NCI-H2196 (cell line): Measurements from ENCODE around the gene SIKE1.
A peak's percentile ranks its signal among the peaks of the same experiment; 100 is the strongest.
"Not testable (repeated sequence)": the region's sequence is repeated elsewhere in the genome, so short reads cannot be mapped to it uniquely, and the experiment has no call there.

Source experiments
- DNase-seq: peaks from one replicate; lab custom pipeline; 2025; ENCODE audit not compliant: unreplicated experiment; lab: John Stamatoyannopoulos, UW

SIKE1 gene

DNA sequence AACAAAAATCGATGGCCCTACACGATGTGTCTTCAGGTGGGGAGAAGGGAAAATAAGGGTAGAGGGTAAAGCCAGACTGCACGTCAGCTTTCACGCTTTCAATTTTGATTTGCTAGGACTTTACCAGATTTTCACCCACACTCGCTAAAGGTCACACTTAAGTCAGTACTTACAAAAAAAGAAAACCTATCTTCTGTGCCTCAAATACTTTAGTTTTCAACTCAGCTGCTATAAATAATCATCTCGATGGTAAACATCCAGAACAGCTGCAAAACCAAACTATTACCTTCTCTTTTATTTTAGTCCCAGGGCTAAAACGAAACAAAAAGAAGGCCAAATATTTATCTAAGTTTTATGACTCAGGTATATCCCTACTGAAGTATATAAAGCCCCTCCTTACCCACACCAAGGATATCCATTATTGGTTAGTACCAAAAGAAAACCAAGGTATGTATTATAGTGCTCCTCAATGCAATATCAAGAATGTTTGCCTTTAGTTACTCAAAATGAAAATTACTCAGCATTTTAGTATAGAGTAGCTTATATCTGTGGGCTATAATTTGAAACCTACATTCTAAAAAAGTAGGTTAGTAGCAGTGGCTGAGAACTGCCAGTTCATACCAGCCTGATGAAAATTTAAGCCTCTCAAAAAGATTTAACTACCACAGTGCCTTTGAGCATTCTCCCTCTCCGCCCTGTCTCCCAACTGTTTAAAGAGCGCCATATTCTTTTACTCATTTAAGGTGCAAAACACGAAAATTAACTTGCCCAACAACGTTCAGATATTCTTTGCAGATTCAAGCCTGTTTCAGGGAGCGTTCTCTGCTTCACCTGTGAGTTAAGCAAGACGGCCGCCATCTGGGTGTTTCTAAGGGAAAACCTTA lies 24.2 kb downstream of the SIKE1 start:
- no peak for DNase-seq

- DNase-seq, result no peak
These were observed 25.2 kb downstream of the SIKE1 start for GRCh38 chr1:114755006-114755931.

DNA sequence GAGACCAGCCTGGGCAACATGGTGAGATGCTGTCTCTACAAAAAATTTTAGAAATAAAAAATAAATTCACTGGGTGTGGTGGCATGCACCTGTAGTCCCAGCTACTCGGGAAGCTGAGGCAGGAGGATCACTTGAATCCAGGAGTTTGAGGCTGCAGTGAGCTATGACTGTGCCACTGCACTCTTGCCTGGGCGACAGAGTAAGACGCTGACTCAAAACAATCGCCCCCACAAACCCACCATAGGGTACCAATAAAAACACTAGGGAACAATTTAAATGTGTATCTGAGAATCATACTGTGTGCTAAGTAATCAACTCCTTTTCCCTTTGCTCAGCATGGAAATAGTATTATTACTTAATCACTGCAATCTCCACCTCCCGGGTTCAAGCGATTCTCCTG lies 26.8 kb downstream of the SIKE1 start:
- not testable (repeated sequence) for DNase-seq

DNA sequence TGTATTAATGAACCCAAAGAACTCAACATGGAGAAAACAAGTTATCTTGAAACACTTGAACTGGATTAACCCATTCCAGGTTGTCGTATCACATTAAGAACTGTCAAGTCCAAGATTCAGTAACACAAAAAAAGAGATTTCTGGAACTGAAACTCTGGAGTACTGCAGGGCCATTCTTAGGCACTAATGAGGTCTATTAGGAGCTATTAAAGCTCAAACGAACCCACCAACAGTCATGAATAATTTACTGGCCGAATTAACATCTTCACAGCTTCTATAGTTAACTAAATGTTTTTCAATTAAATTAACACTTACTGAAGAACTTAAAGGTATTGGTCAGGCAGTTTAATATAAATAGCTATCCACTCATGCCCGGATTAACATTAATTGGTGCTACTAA lies 27.3 kb downstream of the SIKE1 start:
- DNase-seq, result no peak

DNA sequence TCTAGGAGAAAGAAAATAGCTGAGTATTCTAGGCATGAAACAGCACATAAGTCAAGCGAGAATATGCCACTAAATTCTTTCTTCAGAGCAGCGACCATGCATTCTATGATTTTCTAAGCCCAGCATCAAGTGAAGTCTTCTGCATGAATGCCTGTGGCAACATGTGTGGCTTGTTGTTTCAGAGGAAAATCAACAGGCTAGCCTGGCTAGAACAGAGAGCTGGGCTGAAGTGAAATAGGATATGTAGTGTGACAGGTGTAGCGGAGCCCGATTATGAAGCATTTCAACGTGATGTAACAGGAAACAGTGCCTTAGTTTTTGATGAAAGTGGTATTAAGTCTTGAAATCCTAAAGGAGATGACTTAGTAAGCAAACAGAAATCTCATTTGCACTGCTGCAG lies 29.7 kb downstream of the SIKE1 start:
- peak; percentile 66 for DNase-seq

GRCh38 chr1:114749835-114750234 lies 30.6 kb downstream of the SIKE1 start:
- DNase-seq, result no peak

DNA sequence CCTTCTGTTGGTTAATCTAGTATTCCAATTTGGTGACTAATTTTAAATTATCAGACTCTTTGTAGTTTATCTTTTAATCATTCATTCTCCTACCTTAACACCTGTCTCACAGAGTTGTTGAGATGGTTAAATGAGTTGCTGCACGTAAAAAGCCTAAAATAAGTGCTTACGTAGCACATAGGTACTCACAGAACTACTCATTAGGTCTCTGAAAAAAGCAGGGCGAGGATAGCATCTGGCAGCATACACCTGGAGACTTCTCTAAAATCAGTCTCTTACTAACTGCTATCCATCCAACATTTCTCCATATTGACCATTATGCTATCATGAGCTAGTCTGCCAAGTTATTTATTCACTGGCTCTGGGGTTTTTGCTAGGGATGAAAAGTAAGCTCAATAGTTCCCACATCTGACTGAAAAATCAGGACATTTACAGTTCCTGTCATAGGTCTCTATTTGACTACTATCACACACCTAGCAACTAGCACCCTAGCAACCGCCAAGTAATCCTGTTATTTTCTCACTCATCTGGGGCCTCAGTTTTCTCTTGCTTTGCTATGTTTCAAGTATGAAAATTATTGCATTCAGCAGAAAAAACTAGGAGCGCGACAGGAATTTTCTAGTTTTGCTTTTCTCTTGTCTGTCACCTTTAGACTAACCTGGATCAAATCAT lies 33.9 kb downstream of the SIKE1 start:
- DNase-seq, result no peak

- DNase-seq, result no peak
These were observed 35.2 kb downstream of the SIKE1 start for GRCh38 chr1:114745291-114745690.

DNA sequence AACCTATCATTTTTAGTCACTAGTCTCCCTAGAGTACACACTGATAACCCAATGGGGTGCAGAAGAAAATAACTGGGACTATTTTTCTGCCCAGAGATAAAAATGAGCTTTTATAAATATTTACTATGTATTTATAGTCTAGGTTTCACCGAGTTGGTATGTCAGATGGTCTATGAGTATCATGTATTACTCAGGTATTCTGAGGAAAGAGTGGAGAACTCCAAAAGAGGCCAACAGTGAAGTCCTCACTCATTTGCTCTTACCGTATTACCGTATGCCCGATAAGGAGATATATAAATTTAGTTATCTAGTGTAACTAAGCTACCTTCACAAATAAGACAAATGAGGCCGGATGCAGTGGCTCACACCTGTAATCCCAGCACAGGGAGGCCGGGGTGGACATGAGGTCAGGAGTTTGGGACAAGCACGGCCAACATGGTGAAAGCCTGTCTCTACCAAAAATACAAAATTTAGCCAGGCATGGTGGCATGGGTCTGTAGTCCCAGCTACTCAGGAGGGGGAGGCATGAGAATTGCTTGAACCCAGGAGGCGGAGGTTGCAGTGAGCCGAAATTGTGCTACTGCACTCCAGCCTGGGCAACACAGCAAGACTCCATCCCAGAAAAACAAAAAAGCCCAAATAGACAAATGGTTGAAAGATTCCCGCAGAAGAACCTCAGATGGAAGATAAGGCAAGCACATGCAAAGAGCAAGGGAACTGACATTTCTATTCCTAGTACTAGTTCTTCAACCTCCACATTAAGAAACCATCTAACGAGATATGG lies 38.3 kb downstream of the SIKE1 start:
- DNase-seq, result no peak

- DNase-seq, result no peak
These were observed 40.2 kb downstream of the SIKE1 start for GRCh38 chr1:114740331-114740730.

GRCh38 chr1:114737314-114737849 lies 43.1 kb downstream of the SIKE1 start:
- DNase-seq, result no peak

- DNase-seq, result no peak
These were observed 45.0 kb downstream of the SIKE1 start for GRCh38 chr1:114735479-114735878.

DNA sequence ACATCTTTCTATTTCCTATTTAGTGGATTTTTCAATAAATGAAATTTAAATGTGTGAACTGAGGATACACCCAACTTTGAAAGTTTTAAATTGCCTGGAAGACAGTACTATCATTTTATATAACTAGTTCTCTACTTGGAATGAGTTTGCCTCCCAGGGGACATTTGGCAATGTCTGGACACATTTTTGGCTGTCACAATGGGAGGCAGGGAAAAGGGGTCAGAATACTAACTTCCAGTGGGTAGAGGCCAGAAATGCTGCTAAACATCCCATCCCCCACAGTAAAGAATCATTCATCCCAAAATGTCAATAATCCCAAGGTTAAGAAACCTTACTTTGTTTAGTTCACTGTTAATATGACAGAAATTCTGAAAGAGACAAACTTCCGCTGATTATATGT lies 50.7 kb downstream of the SIKE1 start:
- DNase-seq, result no peak

DNA sequence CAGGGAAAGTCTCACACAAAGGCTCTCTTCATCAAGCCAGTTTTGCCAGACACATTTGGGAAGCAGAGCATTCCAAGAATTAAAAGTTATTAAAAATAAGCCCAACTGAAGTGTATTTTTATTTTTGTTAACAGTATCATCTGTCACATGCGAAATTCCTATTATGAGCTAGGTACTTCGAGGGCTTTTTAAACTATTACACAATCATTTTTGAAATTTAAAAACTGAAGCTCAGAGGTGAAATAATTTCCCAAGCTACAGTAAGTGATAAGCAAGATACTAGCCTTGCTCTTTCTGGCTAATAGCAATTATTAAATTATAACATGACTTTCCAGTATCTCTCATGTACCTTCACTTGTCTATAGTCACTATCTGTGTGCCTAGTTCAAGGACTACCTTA lies 51.9 kb downstream of the SIKE1 start:
- no peak for DNase-seq

- no peak for DNase-seq
These were observed 55.3 kb downstream of the SIKE1 start for GRCh38 chr1:114725230-114725629.

DNA sequence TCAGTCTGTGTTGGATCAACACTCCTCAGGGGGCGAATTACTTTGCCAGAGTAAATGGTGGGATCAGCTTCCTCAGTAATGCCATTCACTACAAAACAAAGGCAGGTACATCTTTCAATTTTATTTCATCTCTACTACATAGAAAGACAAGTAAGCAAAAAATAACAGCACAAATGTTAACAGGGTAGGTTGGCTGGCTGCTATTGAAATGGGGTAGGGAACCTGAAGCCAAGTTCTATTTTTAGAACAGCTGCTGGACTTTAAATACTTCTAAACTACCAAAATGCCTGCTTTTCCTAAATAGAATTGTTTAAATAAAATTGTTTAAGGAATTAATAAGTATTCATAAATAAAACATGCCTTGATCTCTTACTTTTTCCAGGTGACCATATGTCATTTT lies 56.6 kb downstream of the SIKE1 start:
- no peak for DNase-seq

DNA sequence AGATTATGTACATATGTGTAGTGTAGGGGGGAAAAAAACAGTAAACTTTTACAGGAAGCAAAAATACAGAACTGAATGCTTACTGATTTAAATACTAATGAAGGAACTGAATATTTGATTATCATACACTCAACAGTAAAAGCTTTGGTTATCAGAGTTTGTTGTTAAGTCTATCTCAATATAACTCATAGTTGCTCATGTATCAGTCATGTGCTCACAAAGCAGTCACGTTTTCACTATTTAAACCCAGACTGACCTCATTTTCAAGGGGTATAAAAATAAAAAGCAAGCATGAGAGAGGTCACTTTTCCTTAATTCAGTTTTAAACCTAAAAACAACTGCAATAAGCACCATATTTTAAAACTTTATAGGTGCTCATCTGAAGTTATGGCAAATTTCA lies 57.0 kb downstream of the SIKE1 start:
- no peak for DNase-seq

GRCh38 chr1:114720492-114720891 lies 60.0 kb downstream of the SIKE1 start:
- no peak for DNase-seq
